B cell (primary cell): Measurements from ENCODE around the gene BMP6. TPM values are rescaled to one million over a fixed set of nuclear protein-coding genes. Genes with fewer than 3 reads are reported as not detected.

ENCODE experiments used
- ATAC-seq: fragments of 200-7000 bp; cut with Tn5 transposase; one replicate; pipeline ENCODE4 v1.10.0; 2021; ENCODE audit warnings: low read depth, mild to moderate bottlenecking, moderate number of reproducible peaks, moderate library complexity
- CTCF ChIA-PET: fragments of 350-600 bp; sonication (Branson Sonifier 250); formaldehyde crosslinking; loops from one replicate; lab custom pipeline; 2021; ENCODE audit warnings: antibody characterized with exemption, inconsistent platforms; lab: Charles Lee
- POLR2A ChIA-PET: fragments of 350-600 bp; sonication (Branson Sonifier 250); formaldehyde crosslinking; loops from one replicate; lab custom pipeline; 2021; ENCODE audit warnings: antibody characterized with exemption; lab: Charles Lee
- DNase-seq: peaks from one replicate; pipeline ENCODE4 v3.0.0; 2013
- H2AFZ ChIP-seq: 2 replicates; pipeline ENCODE4 v1.6.1; 2012; ENCODE audit warnings: mild to moderate bottlenecking, low read depth, low read length; ENCODE audit not compliant: insufficient read depth, poor library complexity, severe bottlenecking
- H3K27ac ChIP-seq, 2 donors: 1 replicate in 1 of 2; 2 replicates in 1 of 2; pipeline ENCODE4 v1.5.1; 2012 to 2013; ENCODE audit warnings: low read length in 2 of 2, mild to moderate bottlenecking in 2 of 2, moderate library complexity in 1 of 2
- H3K27me3 ChIP-seq, 4 experiments: fragments of 200-600 bp in 1 of 4; sonication (generic) in 1 of 4; replicated peaks in 1 of 4; 1 replicate in 2 of 4; 2 replicates in 2 of 4; pipeline versions ENCODE4 v1.6.1 to v1.7.0; 2013 to 2016; ENCODE audit warnings: low read length in 3 of 4, mild to moderate bottlenecking in 2 of 4, mixed read lengths in 1 of 4, moderate library complexity in 1 of 4; ENCODE audit not compliant: insufficient read depth in 4 of 4, control insufficient read depth in 3 of 4; ENCODE audit errors: control extremely low read depth in 1 of 4
- H3K36me3 ChIP-seq, 2 experiments: replicated peaks in 1 of 2; 1 replicate in 1 of 2; 2 replicates in 1 of 2; pipeline versions ENCODE4 v1.6.1 to v1.7.1; 2013; ENCODE audit warnings: low read length in 1 of 2; ENCODE audit not compliant: insufficient read depth in 2 of 2, control insufficient read depth in 1 of 2; ENCODE audit errors: control extremely low read depth in 1 of 2, extremely low read depth in 1 of 2
- H3K4me1 ChIP-seq, 2 donors: fragments of 200-600 bp in 1 of 2; sonication (generic) in 1 of 2; 1 replicate in 1 of 2; 2 replicates in 1 of 2; pipeline versions ENCODE4 v1.5.1 to v1.6.1; 2013 to 2017; ENCODE audit warnings: low read length in 2 of 2; ENCODE audit not compliant: control insufficient read depth in 2 of 2, insufficient read depth in 2 of 2
- H3K4me2 ChIP-seq: replicated peaks from 2 replicates; pipeline ENCODE3; 2012; ENCODE audit warnings: mild to moderate bottlenecking, low read depth, low read length; ENCODE audit not compliant: poor library complexity, severe bottlenecking
- H3K4me3 ChIP-seq, 5 experiments: fragments of 200-600 bp in 1 of 5; sonication (generic) in 1 of 5; 1 replicate in 3 of 5; 2 replicates in 2 of 5; pipeline versions ENCODE4 v1.5.1 to v1.7.0; 2011 to 2016; ENCODE audit warnings: low read length in 4 of 5, mild to moderate bottlenecking in 4 of 5, low read depth in 2 of 5, control low read depth in 1 of 5, moderate library complexity in 1 of 5; ENCODE audit not compliant: insufficient read depth in 1 of 5; ENCODE audit errors: control extremely low read depth in 1 of 5, extremely low read depth in 1 of 5
- H3K79me2 ChIP-seq: fragments of 200-600 bp; sonication (generic); one replicate; pipeline ENCODE4 v1.6.0; 2016; ENCODE audit warnings: low read length; ENCODE audit not compliant: control insufficient read depth, insufficient read depth
- H3K9ac ChIP-seq: fragments of 200-600 bp; sonication (generic); 2 replicates; pipeline ENCODE4 v1.6.1; 2017; ENCODE audit warnings: mild to moderate bottlenecking, low read length, moderate library complexity
- H3K9me3 ChIP-seq, 3 donors: one replicate each; pipeline versions ENCODE4 v1.6.1 to v1.7.1; 2013; ENCODE audit warnings: low read length in 2 of 3; ENCODE audit not compliant: control insufficient read depth in 2 of 3, insufficient read depth in 1 of 3; ENCODE audit errors: control extremely low read depth in 1 of 3
- H4K20me1 ChIP-seq: 2 replicates; pipeline ENCODE4 v1.6.0; 2012; ENCODE audit warnings: mild to moderate bottlenecking, low read length; ENCODE audit not compliant: insufficient read depth, control insufficient read depth, poor library complexity, severe bottlenecking
- H3K27ac Mint-ChIP-seq: one replicate; pipeline ENCODE4 v1.8.0; 2021; ENCODE audit warnings: mixed read lengths
- H3K27me3 Mint-ChIP-seq: one replicate; pipeline ENCODE4 v1.8.0; 2021; ENCODE audit warnings: mixed read lengths
- H3K4me1 Mint-ChIP-seq: one replicate; pipeline ENCODE4 v1.8.0; 2021; ENCODE audit warnings: mixed read lengths
- H3K4me3 Mint-ChIP-seq: one replicate; pipeline ENCODE4 v1.8.0; 2021; ENCODE audit warnings: mixed read lengths
- H3K9me3 Mint-ChIP-seq: one replicate; pipeline ENCODE4 v1.8.0; 2022; ENCODE audit warnings: mixed read lengths; ENCODE audit not compliant: insufficient read depth
- CTCF ChIP-seq: fragments of 200-600 bp; IDR thresholded peaks from one replicate; pipeline ENCODE4 v1.8.0; 2022; ENCODE audit warnings: antibody characterized with exemption, mild to moderate bottlenecking
- EZH2 ChIP-seq: IDR thresholded peaks from 2 replicates; pipeline ENCODE4 v1.6.1; 2012; ENCODE audit warnings: borderline replicate concordance, low read depth, mild to moderate bottlenecking, moderate library complexity, low read length; ENCODE audit not compliant: insufficient read depth, poor library complexity, severe bottlenecking
- WGBS: methylation state at CpG from one replicate; pipeline ENCODE4 v1.1.5; 2013; ENCODE audit warnings: missing lambda C conversion rate; ENCODE audit not compliant: insufficient coverage; 5-methylcytosine and 5-hydroxymethylcytosine counted together
- intact Hi-C: fragments of 100-400 bp; cut with micrococcal nuclease; formaldehyde crosslinking; loops from one replicate; pipeline ENCODE4 v1.10.0; 2022
- polyA plus RNA-seq: library from polyadenylated mRNA; depleted of rRNA; stranded (reverse); fragments of >200 nt; gene quantifications from 2 replicates; pipeline ENCODE4 v1.2.3, GENCODE V29; 2012
- total RNA-seq, 2 donors: library from RNA; stranded (reverse); fragments of 120-200 nt in 1 of 2; gene quantifications; 1 replicate in 1 of 2; 2 replicates in 1 of 2; pipeline versions ENCODE4 v1.2.3 to v1.2.4, GENCODE V29; 2013 to 2022

The BMP6 gene
- total and polyA plus RNA-seq, 2 donors (not counting 1 experiment from before 2014, with no cell fraction given), result 0.43 to 2.9 TPM

- Histone ChIP-seq H3K36me3 (peaks cover 2 to 98% of the 10 kb centered on the region in 2 experiments), H3K27me3 (no peaks in the 10 kb centered on the region), H3K4me3 (no peak overlapping the region), H3K4me2 (no peak overlapping the region), H4K20me1 (peaks cover 7% of the 10 kb centered on the region), H3K27ac (no peak overlapping the region), H3K4me1 (no peaks in the 10 kb centered on the region), H3K9me3 (no peaks in the 10 kb centered on the region), H3K9ac (no peak overlapping the region), H3K79me2 (no peaks in the 10 kb centered on the region), H2AFZ (no peak overlapping the region)
- H3K9me3 Mint-ChIP-seq, result no peaks in the 10 kb centered on the region
- ATAC-seq (no peak), DNase-seq (no peak)
- no peaks in the 10 kb centered on the region for H3K27me3 Mint-ChIP-seq
- ChIA-PET CTCF (no interaction called here), POLR2A (no interaction called here)
- no peak for TF ChIP-seq CTCF
- TF ChIP-seq EZH2, result no peak
- WGBS, result 100% methylated on average over 2 of the region's 3 CpGs
- H3K27ac Mint-ChIP-seq, result no peak overlapping the region
- intact Hi-C loops, result no loop called here
- H3K4me3 Mint-ChIP-seq, result no peak overlapping the region
- no peaks in the 10 kb centered on the region for H3K4me1 Mint-ChIP-seq
Measured at GRCh38 chr6:7886132-7886531, 160.2 kb downstream of the BMP6 start.

- Histone ChIP-seq H3K27ac (no peak overlapping the region), H3K4me1 (no peaks in the 10 kb centered on the region), H3K79me2 (no peaks in the 10 kb centered on the region), H3K27me3 (no peaks in the 10 kb centered on the region), H2AFZ (no peak overlapping the region), H3K4me2 (no peak overlapping the region), H3K4me3 (no peak overlapping the region), H4K20me1 (peaks cover 7% of the 10 kb centered on the region), H3K9ac (no peak overlapping the region), H3K36me3 (peaks cover 0 to 99% of the 10 kb centered on the region in 2 experiments), H3K9me3 (no peaks in the 10 kb centered on the region)
- Mint-ChIP-seq H3K27me3 (no peaks in the 10 kb centered on the region), H3K27ac (no peak overlapping the region), H3K4me1 (no peaks in the 10 kb centered on the region), H3K4me3 (no peak overlapping the region), H3K9me3 (no peaks in the 10 kb centered on the region)
- DNase-seq, result no peak
- intact Hi-C loops, result no loop called here
- POLR2A ChIA-PET, result no interaction called here
- TF ChIP-seq EZH2, result no peak
- ATAC-seq, result no peak
- CTCF ChIA-PET, result no interaction called here
- WGBS, result 97% methylated on average over 20 of the region's 21 CpGs
Measured at GRCh38 chr6:7887278-7887991, 161.5 kb downstream of the BMP6 start.
